AG04450 (cell line): ENCODE measurements around the gene FBXW8. TPM values are rescaled to one million over a fixed set of nuclear protein-coding genes. Genes with fewer than 3 reads are reported as not detected.

Source experiments
- CTCF ChIA-PET: fragments of 300-600, 350-600 bp; formaldehyde crosslinking; extraction: SDS; loops from one replicate; lab custom pipeline; 2022; ENCODE audit warnings: antibody characterized with exemption, inconsistent platforms; lab: Charles Lee
- POLR2A ChIA-PET: fragments of 350-600 bp; formaldehyde crosslinking; extraction: SDS; loops from one replicate; lab custom pipeline; 2021; ENCODE audit warnings: antibody characterized with exemption, inconsistent platforms; lab: Yijun Ruan, JAX
- DNase-seq: peaks from one replicate; pipeline ENCODE4 v3.0.0-alpha.2; 2011; ENCODE audit warnings: low read depth, low spot score
- H3K27ac ChIP-seq: one replicate; pipeline ENCODE4 v1.5.1; 2012; ENCODE audit warnings: low read depth, low read length, control low read depth
- H3K27me3 ChIP-seq: one replicate; pipeline ENCODE4 v1.6.0; 2012; ENCODE audit warnings: low read length; ENCODE audit not compliant: control insufficient read depth, insufficient read depth
- H3K4me3 ChIP-seq: 2 replicates; pipeline ENCODE4 v1.5.1; 2011; ENCODE audit warnings: mild to moderate bottlenecking, low read depth, low read length, control low read depth
- H3K9me3 ChIP-seq: 2 replicates; pipeline ENCODE4 v1.5.1; 2012; ENCODE audit warnings: low read length; ENCODE audit not compliant: control insufficient read depth, insufficient read depth
- polyA plus RNA-seq: library from polyadenylated mRNA; depleted of rRNA; stranded (reverse); fragments of >200 nt; gene quantifications from 2 replicates; pipeline ENCODE4 v1.2.3, GENCODE V29; 2011
- TF ChIP-seq, protein P1 (sequence below): IDR thresholded peaks from 2 replicates; pipeline ENCODE4 v1.5.1; 2011; ENCODE audit warnings: low read depth, low read length, control low read depth, inconsistent platforms

The FBXW8 gene
- polyA plus RNA-seq, 1 experiment: 23.0 TPM

DNA sequence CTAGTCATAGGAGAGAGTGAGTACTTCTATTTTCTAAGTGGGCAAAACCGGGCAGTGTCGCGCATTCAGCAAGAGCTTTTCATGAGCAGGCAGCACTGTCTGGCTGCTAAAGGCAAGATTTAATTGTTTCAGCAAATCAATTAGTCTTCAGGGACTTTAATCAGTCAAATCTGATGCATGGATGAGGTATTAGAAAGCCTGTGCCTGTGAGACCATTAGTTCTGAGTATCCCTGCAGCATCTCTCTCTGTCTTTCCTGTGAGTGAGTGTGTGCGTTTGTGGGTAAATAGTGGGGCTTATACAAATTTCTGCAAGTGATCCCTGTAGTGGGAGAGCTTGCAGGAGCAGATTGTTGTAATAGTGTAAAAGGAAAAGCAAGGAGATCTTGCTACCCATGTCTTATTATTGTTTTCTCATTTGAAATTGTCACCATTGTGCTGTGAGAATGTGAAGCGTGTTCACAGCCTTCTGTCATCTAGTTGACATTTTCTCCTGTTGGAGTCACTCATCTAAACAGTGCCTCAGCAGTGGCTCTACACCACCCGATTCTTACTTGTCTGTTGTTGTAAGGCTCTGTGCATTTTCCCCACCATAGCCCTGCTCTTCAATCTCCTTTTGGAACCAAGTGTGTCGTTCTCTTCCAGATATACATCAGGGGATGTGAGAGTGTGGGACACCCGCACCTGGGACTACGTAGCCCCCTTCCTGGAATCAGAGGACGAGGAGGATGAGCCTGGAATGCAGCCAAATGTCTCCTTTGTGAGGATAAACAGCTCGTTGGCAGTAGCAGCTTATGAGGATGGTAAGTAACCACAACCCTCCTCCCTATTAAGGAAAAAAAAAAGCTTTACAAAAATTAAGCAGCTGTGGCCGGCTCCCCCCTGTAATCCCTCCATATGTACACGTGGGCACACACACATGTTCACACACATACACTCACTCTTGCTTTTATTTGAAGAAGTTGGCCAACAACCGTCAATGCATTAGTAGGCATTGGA, 53.6 kb downstream of the FBXW8 start:
- H3K4me3 ChIP-seq: no peak overlapping the region
- POLR2A ChIA-PET: interaction anchor here (0.7 kb wide), 1 partner anchor 582 kb away, joined by 3 read pairs; no protein-coding TSS in a partner anchor
- DNase-seq: no peak
- H3K27ac ChIP-seq: no peak overlapping the region
- H3K27me3 ChIP-seq: no peaks in the 10 kb centered on the region
- H3K9me3 ChIP-seq: no peaks in the 10 kb centered on the region
- CTCF ChIA-PET: no interaction called here
- TF ChIP-seq, protein P1, sequence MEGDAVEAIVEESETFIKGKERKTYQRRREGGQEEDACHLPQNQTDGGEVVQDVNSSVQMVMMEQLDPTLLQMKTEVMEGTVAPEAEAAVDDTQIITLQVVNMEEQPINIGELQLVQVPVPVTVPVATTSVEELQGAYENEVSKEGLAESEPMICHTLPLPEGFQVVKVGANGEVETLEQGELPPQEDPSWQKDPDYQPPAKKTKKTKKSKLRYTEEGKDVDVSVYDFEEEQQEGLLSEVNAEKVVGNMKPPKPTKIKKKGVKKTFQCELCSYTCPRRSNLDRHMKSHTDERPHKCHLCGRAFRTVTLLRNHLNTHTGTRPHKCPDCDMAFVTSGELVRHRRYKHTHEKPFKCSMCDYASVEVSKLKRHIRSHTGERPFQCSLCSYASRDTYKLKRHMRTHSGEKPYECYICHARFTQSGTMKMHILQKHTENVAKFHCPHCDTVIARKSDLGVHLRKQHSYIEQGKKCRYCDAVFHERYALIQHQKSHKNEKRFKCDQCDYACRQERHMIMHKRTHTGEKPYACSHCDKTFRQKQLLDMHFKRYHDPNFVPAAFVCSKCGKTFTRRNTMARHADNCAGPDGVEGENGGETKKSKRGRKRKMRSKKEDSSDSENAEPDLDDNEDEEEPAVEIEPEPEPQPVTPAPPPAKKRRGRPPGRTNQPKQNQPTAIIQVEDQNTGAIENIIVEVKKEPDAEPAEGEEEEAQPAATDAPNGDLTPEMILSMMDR: no peak

DNA sequence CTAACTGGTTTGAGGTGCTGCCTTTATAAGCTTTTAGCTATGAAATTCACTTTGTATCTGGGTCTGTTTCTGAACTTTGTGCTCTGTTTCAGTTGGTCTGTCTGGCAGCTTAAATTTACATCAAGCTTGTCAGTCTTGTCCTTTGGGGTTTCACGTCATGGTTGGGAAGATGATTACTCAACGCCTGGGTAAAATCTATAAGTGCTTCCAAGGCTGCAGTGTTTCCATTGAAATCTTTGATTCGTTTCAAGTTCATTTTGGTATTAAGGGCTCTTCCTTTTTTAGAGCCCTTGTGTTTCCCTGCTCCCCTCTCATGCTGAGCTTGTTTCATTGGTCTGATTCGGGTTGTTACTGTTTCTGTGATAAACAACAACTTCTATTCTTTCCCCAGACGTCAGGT, 58.2 kb downstream of the FBXW8 start:
- Histone ChIP-seq H3K27ac (no peak overlapping the region), H3K4me3 (no peak overlapping the region), H3K9me3 (no peaks in the 10 kb centered on the region), H3K27me3 (no peaks in the 10 kb centered on the region)
- no peak for DNase-seq
- TF ChIP-seq, protein P1: no peak
- ChIA-PET POLR2A (no interaction called here), CTCF (no interaction called here)

DNA sequence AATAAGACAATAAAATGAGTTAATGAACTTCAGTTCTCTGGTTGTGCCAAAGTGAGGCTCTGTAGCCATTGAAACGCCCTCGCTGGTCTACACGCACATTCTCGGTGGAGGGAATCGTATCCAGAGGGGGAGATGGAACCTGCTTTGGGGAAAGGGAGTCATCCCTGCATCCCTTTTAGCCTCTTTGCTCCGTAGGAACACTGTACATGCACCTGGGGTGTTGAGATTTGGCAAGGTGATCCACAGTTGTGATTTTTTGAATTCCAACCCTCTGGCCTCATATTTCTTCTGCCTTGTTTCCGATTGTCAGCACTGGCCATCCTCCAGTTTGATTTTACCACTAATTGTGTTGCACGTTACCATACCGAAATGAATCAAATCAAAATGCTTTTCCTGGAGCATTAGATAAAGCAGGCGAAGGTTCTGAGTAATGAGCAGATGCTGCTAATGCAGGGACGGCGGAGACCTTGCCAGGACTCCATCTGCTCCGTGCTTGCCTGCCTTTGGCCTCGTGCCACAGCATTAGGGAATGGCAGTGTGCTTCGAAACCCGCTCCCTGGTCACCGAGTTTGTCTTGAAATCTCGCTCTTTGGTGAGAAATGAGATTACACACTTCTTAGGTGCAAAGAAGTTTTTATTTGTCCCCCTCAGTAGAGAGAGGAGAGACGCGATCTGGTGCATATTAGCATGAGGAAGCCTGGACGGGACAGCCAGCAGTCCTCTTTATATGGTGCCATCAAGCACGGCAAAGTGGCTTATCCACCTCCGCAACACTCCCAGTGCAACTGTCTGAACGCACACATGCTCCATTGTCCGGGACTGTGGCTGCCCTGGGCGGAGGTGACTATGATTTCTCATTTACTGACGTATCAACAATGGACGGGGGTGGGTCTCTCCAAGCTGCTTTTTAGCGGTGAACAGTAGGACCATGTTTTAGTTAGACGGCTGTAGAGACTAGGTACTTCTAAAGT, 59.1 kb downstream of the FBXW8 start:
- DNase-seq: no peak
- no peaks in the 10 kb centered on the region for H3K27me3 ChIP-seq
- ChIA-PET CTCF (no interaction called here), POLR2A (no interaction called here)
- no peak overlapping the region for H3K27ac ChIP-seq
- no peak overlapping the region for H3K4me3 ChIP-seq
- TF ChIP-seq, protein P1: no peak
- H3K9me3 ChIP-seq: no peaks in the 10 kb centered on the region

DNA sequence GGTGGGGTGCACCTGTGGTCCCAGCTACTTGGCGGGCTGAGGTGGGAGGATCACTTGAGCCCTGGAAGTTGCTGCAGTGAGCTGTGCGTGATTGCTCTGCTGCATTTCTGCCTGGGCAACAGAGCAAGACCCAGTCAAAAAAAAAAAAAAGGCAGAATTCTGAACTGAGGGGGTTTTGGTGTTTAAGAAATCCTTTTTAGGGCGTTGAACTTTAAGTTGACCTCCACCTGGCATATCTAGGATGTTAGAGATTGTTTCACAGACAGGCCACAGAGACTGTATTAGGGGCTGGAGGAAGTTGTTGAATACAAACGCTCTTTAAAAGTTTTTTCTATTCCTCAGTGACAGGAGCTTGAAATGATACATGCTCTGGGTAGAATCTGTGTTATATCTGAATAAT, 60.5 kb downstream of the FBXW8 start:
- H3K27me3 ChIP-seq: no peaks in the 10 kb centered on the region
- H3K9me3 ChIP-seq: no peaks in the 10 kb centered on the region
- no peak for DNase-seq
- no peak overlapping the region for H3K27ac ChIP-seq
- POLR2A ChIA-PET: no interaction called here
- TF ChIP-seq, protein P1: no peak
- CTCF ChIA-PET: no interaction called here
- H3K4me3 ChIP-seq: no peak overlapping the region
